Mesendoderm (in vitro differentiated cells): ENCODE measurements around the gene SLC14A1.

Experiments
- DNase-seq: peaks from one replicate; pipeline ENCODE4 v3.0.0; 2013
- H2AK5ac ChIP-seq: 2 replicates; pipeline ENCODE4 v1.6.1; 2013; ENCODE audit warnings: low read length, inconsistent platforms
- H2BK120ac ChIP-seq: 2 replicates; pipeline ENCODE4 v1.6.1; 2013; ENCODE audit warnings: low read depth, mild to moderate bottlenecking, low read length, moderate library complexity, mixed read lengths
- H2BK15ac ChIP-seq: replicated peaks from 2 replicates; pipeline ENCODE4 v1.6.1; 2013; ENCODE audit warnings: low read depth, mild to moderate bottlenecking, moderate library complexity
- H2BK5ac ChIP-seq: 2 replicates; pipeline ENCODE4 v1.6.1; 2013; ENCODE audit warnings: low read length, inconsistent platforms
- H3K18ac ChIP-seq: 2 replicates; pipeline ENCODE4 v1.6.1; 2013; ENCODE audit warnings: mild to moderate bottlenecking, low read length, mixed read lengths
- H3K23ac ChIP-seq: one replicate; pipeline ENCODE4 v1.6.1; 2013; ENCODE audit warnings: low read length
- H3K27ac ChIP-seq: 2 replicates; pipeline ENCODE4 v1.5.1; 2013; ENCODE audit warnings: low read depth, mild to moderate bottlenecking, inconsistent platforms, low read length, moderate library complexity
- H3K27me3 ChIP-seq: 2 replicates; pipeline ENCODE4 v1.6.1; 2013; ENCODE audit warnings: low read length, control low read depth, mild to moderate bottlenecking, inconsistent platforms; ENCODE audit not compliant: insufficient read depth, poor library complexity
- H3K36me3 ChIP-seq: 2 replicates; pipeline ENCODE4 v1.6.1; 2013; ENCODE audit warnings: low read length, inconsistent platforms; ENCODE audit not compliant: control insufficient read depth, insufficient read depth
- H3K4ac ChIP-seq: one replicate; pipeline ENCODE4 v1.6.1; 2013; ENCODE audit warnings: low read depth, mild to moderate bottlenecking, low read length, moderate library complexity
- H3K4me1 ChIP-seq: 2 replicates; pipeline ENCODE4 v1.6.1; 2013; ENCODE audit warnings: low read depth, low read length, inconsistent platforms; ENCODE audit not compliant: control insufficient read depth
- H3K4me2 ChIP-seq: 2 replicates; pipeline ENCODE4 v1.6.1; 2013; ENCODE audit warnings: low read length
- H3K4me3 ChIP-seq: 2 replicates; pipeline ENCODE4 v1.5.1; 2013; ENCODE audit warnings: mild to moderate bottlenecking, low read length
- H3K56ac ChIP-seq: one replicate; pipeline ENCODE4 v1.6.1; 2013; ENCODE audit warnings: low read length
- H3K79me1 ChIP-seq: 2 replicates; pipeline ENCODE4 v1.6.1; 2013; ENCODE audit warnings: low read length, inconsistent platforms
- H3K79me2 ChIP-seq: 2 replicates; pipeline ENCODE4 v1.6.1; 2013; ENCODE audit warnings: mild to moderate bottlenecking, low read length; ENCODE audit not compliant: control insufficient read depth, insufficient read depth
- H3K9ac ChIP-seq: 2 replicates; pipeline ENCODE4 v1.6.1; 2013; ENCODE audit warnings: low read length, inconsistent platforms
- H4K5ac ChIP-seq: one replicate; pipeline ENCODE4 v1.6.1; 2013; ENCODE audit warnings: low read length
- H4K8ac ChIP-seq: one replicate; pipeline ENCODE4 v1.6.1; 2013; ENCODE audit warnings: low read depth, mild to moderate bottlenecking, control low read depth, low read length, moderate library complexity
- WGBS: extraction: QIAGEN DNeasy Blood & Tissue Kit; methylation state at CpG from one replicate; pipeline ENCODE4 v1.1.7; 2013; ENCODE audit warnings: low lambda C conversion rate, missing lambda C conversion rate; ENCODE audit not compliant: insufficient coverage; ENCODE audit errors: extremely low coverage; 5-methylcytosine and 5-hydroxymethylcytosine counted together

The SLC14A1 gene

GRCh38 chr18:45688833-45689232 is 35.1 kb upstream of the SLC14A1 start:
- Histone ChIP-seq H3K27ac (no peak overlapping the region), H3K4me1 (no peaks in the 10 kb centered on the region), H3K79me1 (no peaks in the 10 kb centered on the region), H4K8ac (no peak overlapping the region), H3K4me2 (no peak overlapping the region), H3K4ac (no peak overlapping the region), H2BK15ac (no peak overlapping the region), H3K79me2 (no peaks in the 10 kb centered on the region), H3K27me3 (no peaks in the 10 kb centered on the region), H3K9ac (no peak overlapping the region), H2BK5ac (no peak overlapping the region), H2BK120ac (no peak overlapping the region), H3K18ac (no peak overlapping the region), H3K23ac (no peak overlapping the region), H3K56ac (no peak overlapping the region), H3K4me3 (no peak overlapping the region), H4K5ac (no peak overlapping the region), H2AK5ac (no peak overlapping the region), H3K36me3 (no peaks in the 10 kb centered on the region)
- no peak for DNase-seq
- no CpG with 5 or more reads among the region's 4 CpGs for WGBS

GRCh38 chr18:45689396-45689795 is 34.6 kb upstream of the SLC14A1 start:
- Histone ChIP-seq H3K4me1 (no peaks in the 10 kb centered on the region), H3K27ac (no peak overlapping the region), H2BK15ac (no peak overlapping the region), H3K79me1 (no peaks in the 10 kb centered on the region), H2BK120ac (no peak overlapping the region), H2AK5ac (no peak overlapping the region), H3K9ac (no peak overlapping the region), H3K4ac (no peak overlapping the region), H3K4me3 (no peak overlapping the region), H2BK5ac (no peak overlapping the region), H3K23ac (no peak overlapping the region), H3K4me2 (no peak overlapping the region), H3K36me3 (no peaks in the 10 kb centered on the region), H3K18ac (no peak overlapping the region), H3K27me3 (no peaks in the 10 kb centered on the region), H4K8ac (no peak overlapping the region), H3K56ac (no peak overlapping the region), H3K79me2 (no peaks in the 10 kb centered on the region), H4K5ac (no peak overlapping the region)
- WGBS: no CpG with 5 or more reads among the region's 4 CpGs
- DNase-seq: no peak

GRCh38 chr18:45690975-45691815 is 32.8 kb upstream of the SLC14A1 start:
- no peak overlapping the region for H2BK15ac ChIP-seq
- no peak overlapping the region for H3K4ac ChIP-seq
- no peak overlapping the region for H3K4me2 ChIP-seq
- H4K8ac ChIP-seq: no peak overlapping the region
- no peak overlapping the region for H2AK5ac ChIP-seq
- WGBS: no CpG with 5 or more reads among the region's 12 CpGs
- no peaks in the 10 kb centered on the region for H3K36me3 ChIP-seq
- no peak overlapping the region for H4K5ac ChIP-seq
- no peak overlapping the region for H3K18ac ChIP-seq
- no peaks in the 10 kb centered on the region for H3K27me3 ChIP-seq
- H3K56ac ChIP-seq: no peak overlapping the region
- H3K9ac ChIP-seq: no peak overlapping the region
- H3K79me1 ChIP-seq: no peaks in the 10 kb centered on the region
- DNase-seq: peak; percentile 83
- no peak overlapping the region for H3K27ac ChIP-seq
- H3K4me3 ChIP-seq: no peak overlapping the region
- H2BK120ac ChIP-seq: no peak overlapping the region
- H2BK5ac ChIP-seq: no peak overlapping the region
- H3K4me1 ChIP-seq: no peaks in the 10 kb centered on the region
- H3K23ac ChIP-seq: no peak overlapping the region
- H3K79me2 ChIP-seq: no peaks in the 10 kb centered on the region

DNA sequence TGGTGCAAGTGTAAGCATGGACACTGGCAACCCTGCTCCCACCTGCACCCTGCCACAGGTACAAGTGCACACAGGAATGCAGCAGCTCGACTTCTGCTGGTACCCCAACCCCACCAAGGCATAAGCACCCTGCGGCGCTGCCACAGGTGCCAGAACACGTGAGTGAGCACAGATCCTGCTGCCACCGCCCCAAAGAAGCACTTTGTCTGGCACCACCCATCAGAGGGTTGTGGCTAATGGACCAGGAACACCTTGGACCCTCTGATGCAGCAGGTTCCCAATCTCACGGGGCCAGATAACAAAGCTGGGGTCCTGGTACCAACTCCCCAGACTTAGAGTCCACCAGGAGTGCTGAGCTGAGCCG is 32.2 kb upstream of the SLC14A1 start:
- Histone ChIP-seq H4K8ac (no peak overlapping the region), H3K56ac (no peak overlapping the region), H3K18ac (no peak overlapping the region), H3K36me3 (no peaks in the 10 kb centered on the region), H3K79me2 (no peaks in the 10 kb centered on the region), H2BK15ac (no peak overlapping the region), H3K9ac (no peak overlapping the region), H3K27ac (no peak overlapping the region), H2BK5ac (no peak overlapping the region), H3K27me3 (no peaks in the 10 kb centered on the region), H3K4me2 (no peak overlapping the region), H3K23ac (no peak overlapping the region), H2AK5ac (no peak overlapping the region), H3K4me3 (no peak overlapping the region), H3K79me1 (no peaks in the 10 kb centered on the region), H2BK120ac (no peak overlapping the region), H3K4ac (no peak overlapping the region), H4K5ac (no peak overlapping the region), H3K4me1 (no peaks in the 10 kb centered on the region)
- no CpG with 5 or more reads among the region's 7 CpGs for WGBS
- DNase-seq: no peak

DNA sequence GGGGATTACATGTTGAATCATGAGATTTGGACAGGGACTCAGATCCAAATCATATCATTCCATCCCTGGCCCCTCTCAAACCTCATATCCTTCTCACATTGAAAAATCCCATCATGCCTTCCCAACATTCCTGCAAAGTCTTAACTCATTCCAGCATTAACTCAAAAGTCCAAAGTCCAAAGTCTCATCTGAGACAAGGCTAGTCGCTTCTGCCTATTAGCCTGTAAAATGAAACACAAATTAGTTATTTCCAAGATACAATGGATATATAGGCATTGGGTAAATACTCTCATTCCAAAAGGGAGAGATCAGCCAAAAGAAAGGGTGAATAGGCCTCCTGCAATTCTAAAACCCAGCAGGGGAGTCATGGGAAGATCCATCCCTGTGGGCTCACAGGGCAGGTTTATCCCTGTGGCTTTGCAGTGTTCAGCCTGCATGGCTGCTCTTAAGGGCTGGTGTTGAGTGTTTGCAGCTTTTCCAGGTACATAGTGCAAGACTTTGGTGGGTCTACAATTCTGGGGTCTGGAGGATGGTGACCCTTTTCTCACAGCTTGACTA is 21.2 kb upstream of the SLC14A1 start:
- Histone ChIP-seq H3K36me3 (no peaks in the 10 kb centered on the region), H3K56ac (no peak overlapping the region), H3K27me3 (no peaks in the 10 kb centered on the region), H3K4me1 (no peaks in the 10 kb centered on the region), H2BK15ac (no peak overlapping the region), H3K27ac (no peak overlapping the region), H3K4ac (no peak overlapping the region), H4K5ac (no peak overlapping the region), H3K23ac (no peak overlapping the region), H2AK5ac (no peak overlapping the region), H2BK120ac (no peak overlapping the region), H3K4me2 (no peak overlapping the region), H3K79me1 (no peaks in the 10 kb centered on the region), H3K4me3 (no peak overlapping the region), H4K8ac (no peak overlapping the region), H2BK5ac (no peak overlapping the region), H3K79me2 (no peaks in the 10 kb centered on the region), H3K18ac (no peak overlapping the region), H3K9ac (no peak overlapping the region)
- DNase-seq: no peak
- no CpG with 5 or more reads among the region's 1 CpG for WGBS

DNA sequence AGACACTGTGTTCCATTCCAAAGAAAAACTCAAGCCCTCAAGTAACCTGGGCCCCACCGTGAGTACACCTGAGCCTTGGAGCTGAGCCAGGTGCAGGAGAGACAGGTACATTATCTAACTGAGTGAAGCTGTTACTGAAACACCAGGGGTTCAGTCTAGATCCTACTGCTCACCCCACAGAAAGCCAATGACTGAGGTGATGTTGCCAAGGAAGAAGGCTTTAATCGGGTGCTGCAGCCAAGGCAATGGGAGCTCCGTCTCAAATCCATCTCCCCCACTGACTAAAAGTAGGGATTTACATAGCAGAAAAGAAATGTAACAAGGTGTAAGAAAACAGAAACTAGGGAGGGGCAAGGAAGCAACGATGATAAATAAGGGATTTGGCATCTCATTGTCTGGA is 15.2 kb upstream of the SLC14A1 start:
- no peak overlapping the region for H3K27ac ChIP-seq
- no peak overlapping the region for H3K23ac ChIP-seq
- H3K79me2 ChIP-seq: no peaks in the 10 kb centered on the region
- no peaks in the 10 kb centered on the region for H3K36me3 ChIP-seq
- no peak overlapping the region for H3K4me3 ChIP-seq
- H2BK5ac ChIP-seq: no peak overlapping the region
- no peak overlapping the region for H3K4me2 ChIP-seq
- no peak for DNase-seq
- no peak overlapping the region for H3K56ac ChIP-seq
- H4K5ac ChIP-seq: no peak overlapping the region
- no peaks in the 10 kb centered on the region for H3K79me1 ChIP-seq
- no peak overlapping the region for H4K8ac ChIP-seq
- no peak overlapping the region for H3K9ac ChIP-seq
- no peak overlapping the region for H3K18ac ChIP-seq
- H3K4me1 ChIP-seq: no peaks in the 10 kb centered on the region
- no peak overlapping the region for H2BK15ac ChIP-seq
- WGBS: no CpG with 5 or more reads among the region's 4 CpGs
- no peaks in the 10 kb centered on the region for H3K27me3 ChIP-seq
- no peak overlapping the region for H2BK120ac ChIP-seq
- H3K4ac ChIP-seq: no peak overlapping the region
- no peak overlapping the region for H2AK5ac ChIP-seq
